ENCODE results near the gene CDH4. TPM values are rescaled to one million over a fixed set of nuclear protein-coding genes. Genes with fewer than 3 reads are reported as not detected.

Gene CDH4
- total RNA-seq, 6 experiments from 2014 or later = 5.8 to 12.8 (median 10.9) TPM

DNA sequence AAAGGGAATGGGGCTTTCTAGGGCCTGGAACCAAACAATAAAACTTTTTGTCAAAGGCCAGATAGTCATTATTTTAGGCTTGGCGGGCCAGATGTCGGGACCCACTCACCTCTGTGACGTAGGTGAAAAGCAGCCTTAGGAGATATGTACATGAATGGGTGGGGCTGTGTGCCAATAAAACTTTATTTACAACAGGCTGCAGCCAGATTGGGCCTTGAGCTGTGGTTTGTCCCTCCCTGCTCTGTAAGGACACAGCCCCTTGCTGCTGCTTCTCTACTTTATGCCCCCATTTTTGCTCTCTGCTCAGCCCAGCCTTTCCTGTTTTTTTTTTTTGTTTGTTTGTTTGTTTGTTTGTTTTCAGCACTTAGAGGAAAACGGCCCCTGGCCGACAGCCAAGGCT, 32.7 kb downstream of the CDH4 start:
- DNase-seq = no peak
- Mint-ChIP-seq H3K9me3 (peaks cover 14% of the 10 kb centered on the region), H3K36me3 (ENCODE audit: low read depth) (peaks cover 22% of the 10 kb centered on the region), H3K4me3 (no peak overlapping the region), H3K27ac (no peak overlapping the region), H3K4me1 (ENCODE audit: low read depth) (no peaks in the 10 kb centered on the region), H3K27me3 (ENCODE audit: insufficient read depth) (no peaks in the 10 kb centered on the region; the same call in 1 of the 2 replicates)
- TF ChIP-seq, protein P1, sequence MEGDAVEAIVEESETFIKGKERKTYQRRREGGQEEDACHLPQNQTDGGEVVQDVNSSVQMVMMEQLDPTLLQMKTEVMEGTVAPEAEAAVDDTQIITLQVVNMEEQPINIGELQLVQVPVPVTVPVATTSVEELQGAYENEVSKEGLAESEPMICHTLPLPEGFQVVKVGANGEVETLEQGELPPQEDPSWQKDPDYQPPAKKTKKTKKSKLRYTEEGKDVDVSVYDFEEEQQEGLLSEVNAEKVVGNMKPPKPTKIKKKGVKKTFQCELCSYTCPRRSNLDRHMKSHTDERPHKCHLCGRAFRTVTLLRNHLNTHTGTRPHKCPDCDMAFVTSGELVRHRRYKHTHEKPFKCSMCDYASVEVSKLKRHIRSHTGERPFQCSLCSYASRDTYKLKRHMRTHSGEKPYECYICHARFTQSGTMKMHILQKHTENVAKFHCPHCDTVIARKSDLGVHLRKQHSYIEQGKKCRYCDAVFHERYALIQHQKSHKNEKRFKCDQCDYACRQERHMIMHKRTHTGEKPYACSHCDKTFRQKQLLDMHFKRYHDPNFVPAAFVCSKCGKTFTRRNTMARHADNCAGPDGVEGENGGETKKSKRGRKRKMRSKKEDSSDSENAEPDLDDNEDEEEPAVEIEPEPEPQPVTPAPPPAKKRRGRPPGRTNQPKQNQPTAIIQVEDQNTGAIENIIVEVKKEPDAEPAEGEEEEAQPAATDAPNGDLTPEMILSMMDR (IDR thresholded peaks at IDR 0.05) = no peak

DNA sequence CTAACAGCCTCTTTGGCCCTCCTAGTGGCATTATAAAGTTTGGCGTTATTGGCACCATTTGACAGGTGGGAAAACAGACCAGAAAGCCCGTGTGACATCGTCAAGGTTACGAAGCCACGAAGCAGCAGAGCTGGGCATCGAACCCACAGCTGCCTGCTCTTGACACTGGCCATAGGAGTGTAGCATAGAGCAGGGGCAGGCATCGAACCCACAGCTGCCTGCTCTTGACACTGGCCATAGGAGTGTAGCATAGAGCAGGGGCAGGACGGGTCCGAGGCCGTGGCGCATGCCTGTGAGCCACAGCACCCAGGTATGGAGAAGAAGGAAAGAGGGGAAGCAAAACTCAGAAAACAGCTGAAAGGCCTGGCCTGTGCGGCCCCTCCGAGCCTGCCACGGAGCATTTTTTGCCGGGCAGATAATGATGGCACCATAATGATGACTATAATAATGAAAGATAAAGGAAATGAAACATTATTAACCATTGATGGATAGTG, 33.1 kb downstream of the CDH4 start:
- Mint-ChIP-seq H3K4me1 (ENCODE audit: low read depth) (no peaks in the 10 kb centered on the region), H3K4me3 (no peak overlapping the region), H3K27me3 (ENCODE audit: insufficient read depth) (no peaks in the 10 kb centered on the region; the same call in 1 of the 2 replicates), H3K36me3 (ENCODE audit: low read depth) (peaks cover 22% of the 10 kb centered on the region), H3K27ac (no peak overlapping the region), H3K9me3 (peaks cover 14% of the 10 kb centered on the region)
- DNase-seq = no peak
- TF ChIP-seq, protein P1 (IDR thresholded peaks at IDR 0.05) = no peak

DNA sequence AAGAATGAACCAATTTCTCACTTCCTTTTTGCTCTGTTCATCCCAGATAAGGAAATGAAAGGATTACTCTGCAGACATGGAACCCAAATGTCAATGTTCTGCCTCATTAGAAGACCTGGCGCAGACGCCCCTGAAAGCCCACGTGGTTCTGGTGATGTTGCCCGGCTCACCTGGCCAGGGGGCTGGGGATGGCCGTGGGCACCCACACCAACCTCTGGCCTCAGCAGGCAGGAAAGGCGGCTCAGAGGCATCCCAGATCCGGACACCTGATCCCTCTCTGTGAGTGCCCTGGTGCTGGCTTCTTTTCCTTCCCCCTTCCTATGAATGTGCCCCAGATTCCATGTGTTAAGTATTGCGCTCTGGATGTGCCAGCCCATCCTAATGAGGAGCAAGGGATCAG, 33.6 kb downstream of the CDH4 start:
- Mint-ChIP-seq H3K27me3 (ENCODE audit: insufficient read depth) (no peaks in the 10 kb centered on the region; the same call in 1 of the 2 replicates), H3K4me1 (ENCODE audit: low read depth) (no peaks in the 10 kb centered on the region), H3K36me3 (ENCODE audit: low read depth) (peaks cover 22% of the 10 kb centered on the region), H3K4me3 (no peak overlapping the region), H3K27ac (no peak overlapping the region), H3K9me3 (peaks cover 14% of the 10 kb centered on the region)
- no peak for DNase-seq
- TF ChIP-seq, protein P1 (IDR thresholded peaks at IDR 0.05) = no peak

DNA sequence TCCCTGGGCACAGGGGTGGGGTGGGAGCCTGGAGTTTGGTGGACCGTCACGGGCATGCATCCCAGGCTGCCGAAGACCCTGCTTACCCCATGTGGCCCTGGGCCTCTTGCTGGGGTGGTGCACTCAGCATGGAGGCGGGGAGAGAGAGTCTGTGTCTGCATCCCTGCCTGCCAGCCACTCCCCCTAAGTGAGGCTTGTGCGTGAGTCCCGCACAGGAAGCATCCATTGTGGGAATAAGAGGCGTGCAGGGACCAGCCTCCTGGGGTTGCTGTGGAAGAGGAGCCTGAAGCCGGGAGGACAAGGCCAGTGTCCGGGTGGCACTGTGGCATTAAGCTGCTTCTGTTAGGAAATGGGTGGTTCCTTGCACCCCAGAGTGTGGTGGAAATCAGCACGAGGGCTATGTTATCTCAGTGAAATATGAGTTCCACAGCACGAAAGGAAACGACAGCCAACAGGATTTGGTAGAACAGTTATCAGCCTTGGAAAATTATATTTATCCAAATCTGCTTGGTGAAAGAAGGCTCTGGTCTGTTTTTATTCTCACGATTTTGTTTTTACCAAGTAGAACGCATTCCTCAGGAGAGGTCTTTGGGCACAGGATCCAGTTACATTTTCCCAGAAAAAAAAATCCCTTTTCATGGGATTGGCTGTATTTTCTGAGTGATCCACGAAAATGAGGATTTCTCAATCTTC, 35.7 kb downstream of the CDH4 start:
- H3K27me3 Mint-ChIP-seq (ENCODE audit: insufficient read depth) = no peaks in the 10 kb centered on the region; the same call in 1 of the 2 replicates
- H3K27ac Mint-ChIP-seq = no peak overlapping the region
- TF ChIP-seq, protein P1 (IDR thresholded peaks at IDR 0.05) = no peak
- no peak overlapping the region for H3K4me3 Mint-ChIP-seq
- H3K36me3 Mint-ChIP-seq (ENCODE audit: low read depth) = peaks cover 18% of the 10 kb centered on the region
- H3K9me3 Mint-ChIP-seq = peaks cover 13% of the 10 kb centered on the region
- DNase-seq = no peak
- no peaks in the 10 kb centered on the region for H3K4me1 Mint-ChIP-seq (ENCODE audit: low read depth)

DNA sequence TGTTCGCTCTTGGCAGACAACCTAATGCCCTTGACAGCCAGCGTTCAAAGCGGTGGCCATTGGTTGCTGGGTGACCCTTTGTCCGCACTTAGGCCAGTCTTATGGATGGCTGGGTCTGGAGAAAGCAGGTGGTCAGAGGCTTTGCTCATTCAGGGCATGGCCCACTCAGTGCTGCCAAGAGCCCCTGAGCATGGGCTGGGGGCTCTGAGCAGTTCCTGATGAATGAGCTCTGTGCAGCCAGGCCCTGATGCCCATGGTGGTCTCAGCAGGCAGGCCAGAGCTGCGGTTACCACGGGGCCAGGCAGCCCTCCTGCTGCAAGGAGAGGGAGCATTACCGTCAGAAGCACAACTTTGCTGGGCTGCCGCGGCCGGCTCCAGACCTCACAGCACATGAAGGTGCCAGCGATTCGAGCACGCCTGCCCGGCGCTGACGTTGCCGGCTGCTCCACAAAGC, 36.3 kb downstream of the CDH4 start:
- Mint-ChIP-seq H3K27me3 (ENCODE audit: insufficient read depth) (no peaks in the 10 kb centered on the region; the same call in 1 of the 2 replicates), H3K9me3 (peaks cover 12% of the 10 kb centered on the region), H3K27ac (no peak overlapping the region), H3K4me3 (no peak overlapping the region), H3K4me1 (ENCODE audit: low read depth) (no peaks in the 10 kb centered on the region), H3K36me3 (ENCODE audit: low read depth) (peaks cover 18% of the 10 kb centered on the region)
- no peak for DNase-seq
- TF ChIP-seq, protein P1 (IDR thresholded peaks at IDR 0.05) = no peak
